COLO829 (cell line): ENCODE results near the gene RPSA.
A peak's percentile ranks its signal among the peaks of the same experiment; 100 is the strongest.
"Not testable (repeated sequence)": the region's sequence is repeated elsewhere in the genome, so short reads cannot be mapped to it uniquely, and the experiment has no call there.

Source experiments
- DNase-seq: peaks from one replicate; pipeline ENCODE4 v3.0.0; 2012; ENCODE audit warnings: low spot score

RPSA gene

DNA sequence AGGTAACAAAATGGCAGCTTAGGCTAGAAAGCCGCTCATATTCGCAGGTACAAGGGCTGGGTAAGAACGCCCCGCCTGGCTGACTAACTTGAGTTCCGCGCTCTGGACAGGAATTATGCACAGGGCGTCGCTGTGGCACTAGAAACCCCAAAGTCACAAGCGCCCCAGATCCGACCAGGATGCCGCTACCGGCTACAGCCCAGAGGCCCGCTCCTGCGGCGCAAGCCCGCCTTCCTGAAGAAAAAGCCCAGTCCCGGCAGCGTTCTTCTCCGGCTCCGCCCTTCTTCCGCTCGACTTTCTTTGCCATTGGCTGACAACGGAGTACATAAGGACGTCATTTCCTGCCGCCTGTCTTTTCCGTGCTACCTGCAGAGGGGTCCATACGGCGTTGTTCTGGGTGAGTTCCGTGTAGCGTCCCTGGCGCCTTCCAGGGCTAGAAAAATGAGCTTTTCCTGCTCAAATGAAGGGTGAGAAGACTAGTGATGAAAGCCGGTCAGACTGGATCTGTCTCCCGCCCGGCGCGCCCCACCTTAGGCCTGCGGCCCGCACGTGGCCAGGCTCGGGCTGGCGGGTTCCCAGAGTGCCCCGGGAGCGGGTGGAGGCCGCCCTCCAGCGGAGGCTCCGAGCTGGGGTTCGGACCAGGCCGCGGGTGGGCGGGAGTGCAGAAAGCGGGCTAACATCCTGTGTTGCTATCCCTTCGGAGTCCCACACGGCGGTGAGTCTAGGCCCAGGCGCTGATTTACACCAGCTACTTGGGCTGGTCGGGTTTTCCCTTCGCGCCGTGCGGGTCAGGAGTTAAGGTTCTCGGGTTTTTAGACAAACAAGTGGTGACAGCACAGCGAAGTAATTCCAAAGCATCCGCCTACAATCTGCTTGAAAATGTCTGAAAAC is at the start of gene RPSA:
Gene RPSA, plus strand, starts transcription at position 353 of the 891 bp plus-strand sequence. CDS start 934 bp downstream, outside the sequence.
- DNase-seq, result peak; percentile 98

DNA sequence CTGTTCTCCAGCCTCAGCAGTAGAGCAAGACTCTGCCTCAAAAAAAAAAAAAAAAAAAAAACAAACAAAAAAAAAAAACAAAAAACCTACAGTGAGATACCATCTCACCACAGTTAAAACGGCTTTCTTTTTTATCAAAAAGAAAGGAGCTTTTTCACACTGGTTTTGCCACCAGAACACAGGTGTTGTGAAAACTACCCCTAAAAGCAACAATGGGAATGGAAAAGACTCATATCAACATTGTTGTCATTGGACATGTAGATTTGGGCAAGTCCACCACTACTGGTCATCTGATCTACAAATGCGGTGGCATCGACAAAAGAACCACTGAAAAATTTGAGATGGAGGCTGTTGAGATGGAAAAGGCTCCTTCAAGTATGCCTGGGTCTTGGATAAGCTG is 48.2 kb upstream of the RPSA start:
- DNase-seq, result no peak

DNA sequence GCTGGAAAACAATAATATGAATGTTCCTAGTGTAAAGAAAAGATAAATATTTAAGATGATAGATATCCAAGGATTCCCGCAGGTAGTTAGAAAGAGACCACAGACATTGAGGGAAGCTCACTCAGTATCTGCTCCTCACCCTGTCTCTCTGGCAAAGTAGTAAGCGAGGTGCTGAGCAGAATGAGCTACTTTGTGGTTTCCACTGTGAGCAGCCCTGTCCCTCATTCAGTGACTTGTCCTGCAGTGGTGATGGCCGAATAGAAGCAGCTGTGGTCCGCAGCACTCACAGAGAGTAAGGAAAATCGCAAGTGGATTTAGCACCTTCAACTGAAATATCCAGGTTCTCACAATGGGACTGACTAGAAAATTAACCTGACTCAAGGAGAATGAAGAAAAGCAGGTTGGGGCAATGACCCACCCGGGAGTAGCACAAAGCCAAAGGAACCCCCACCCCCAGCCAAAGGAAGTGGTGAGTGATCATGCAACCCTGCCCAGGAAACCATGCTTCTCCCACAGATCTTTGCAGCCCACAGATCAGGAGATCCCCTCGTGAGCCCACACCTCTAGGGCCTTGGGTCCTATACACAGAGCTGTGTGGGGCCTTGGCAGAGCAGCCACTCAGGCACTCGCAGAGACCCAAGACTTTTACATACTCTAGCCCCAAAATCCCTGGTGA is 45.1 kb upstream of the RPSA start:
- no peak for DNase-seq

DNA sequence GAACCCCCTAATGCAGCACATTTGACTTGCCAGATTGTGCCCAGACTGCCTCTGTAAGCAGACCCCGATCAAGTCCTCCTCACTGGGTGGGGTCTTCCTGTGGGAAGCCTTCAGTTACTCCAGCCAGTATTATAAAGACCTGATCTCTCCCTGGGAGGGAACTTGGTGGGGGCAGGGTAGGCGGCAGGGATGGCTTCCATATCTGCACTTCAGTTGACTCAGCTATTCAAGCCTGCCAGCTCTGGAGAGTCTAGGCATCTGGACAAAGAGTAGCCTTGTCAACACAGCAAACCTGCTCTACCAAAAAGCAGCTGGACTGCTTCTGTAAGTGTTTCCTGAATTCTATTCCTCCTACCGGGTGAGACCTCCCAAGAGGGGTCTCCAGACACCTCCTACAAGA is 44.3 kb upstream of the RPSA start:
- DNase-seq, result peak; percentile 72

DNA sequence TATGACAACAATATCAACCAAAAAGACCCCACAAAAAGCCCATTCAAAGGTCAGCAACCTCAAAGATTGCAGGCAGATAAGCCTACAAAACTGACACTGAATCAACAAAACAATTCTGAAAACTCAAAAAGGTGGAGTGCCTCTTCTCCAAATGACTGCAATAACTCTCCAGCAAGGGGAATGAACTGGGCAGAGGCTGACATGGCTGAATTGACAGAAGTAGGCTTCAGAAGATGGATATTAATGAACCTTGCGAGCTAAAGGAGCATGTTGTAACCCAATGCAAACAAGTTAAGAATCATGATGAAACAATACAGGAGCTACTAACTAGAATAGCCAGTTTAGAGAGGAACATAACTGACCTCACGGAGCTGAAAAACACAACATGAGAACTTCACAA is 43.7 kb upstream of the RPSA start:
- DNase-seq, result no peak

DNA sequence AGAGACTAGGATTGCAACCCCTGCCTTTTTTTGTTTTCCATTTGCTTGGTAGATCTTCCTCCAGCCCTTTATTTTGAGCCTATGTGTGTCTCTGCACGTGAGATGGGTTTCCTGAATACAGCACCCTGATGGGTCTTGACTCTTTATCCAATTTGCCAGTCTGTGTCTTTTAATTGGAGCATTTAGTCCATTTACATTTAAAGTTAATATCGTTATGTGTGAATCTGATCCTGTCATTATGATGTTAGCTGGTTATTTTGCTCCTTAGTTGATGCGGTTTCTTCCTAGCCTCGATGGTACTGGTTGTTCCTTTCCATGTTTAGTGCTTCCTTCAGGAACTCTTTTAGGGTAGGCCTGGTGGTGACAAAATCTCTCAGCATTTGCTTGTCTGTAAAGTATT is 36.1 kb upstream of the RPSA start:
- DNase-seq, result not testable (repeated sequence)

- no peak for DNase-seq
These were observed 33.7 kb upstream of the RPSA start for GRCh38 chr3:39372833-39373232.

GRCh38 chr3:39376959-39377634 is 29.4 kb upstream of the RPSA start:
- DNase-seq, result no peak

DNA sequence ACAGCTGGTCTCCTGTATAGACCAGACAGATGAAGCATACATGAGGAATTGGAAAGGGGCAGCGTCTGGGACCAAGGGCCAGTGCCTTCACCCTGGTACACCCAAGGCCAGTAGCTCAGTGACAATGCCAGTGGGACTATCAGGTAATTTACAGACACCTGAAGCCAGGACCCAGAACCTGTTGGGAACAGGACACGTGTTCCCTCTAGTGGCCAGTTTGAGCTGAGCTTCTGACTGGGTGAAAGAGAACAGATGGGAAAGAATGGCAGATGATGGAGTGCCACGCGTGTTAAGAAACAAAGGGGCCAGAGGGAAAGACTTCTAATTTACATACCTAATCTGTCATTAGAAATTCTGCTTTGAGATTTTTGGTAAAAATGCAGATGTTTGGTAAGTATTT is 28.4 kb upstream of the RPSA start:
- DNase-seq, result peak; percentile 39

DNA sequence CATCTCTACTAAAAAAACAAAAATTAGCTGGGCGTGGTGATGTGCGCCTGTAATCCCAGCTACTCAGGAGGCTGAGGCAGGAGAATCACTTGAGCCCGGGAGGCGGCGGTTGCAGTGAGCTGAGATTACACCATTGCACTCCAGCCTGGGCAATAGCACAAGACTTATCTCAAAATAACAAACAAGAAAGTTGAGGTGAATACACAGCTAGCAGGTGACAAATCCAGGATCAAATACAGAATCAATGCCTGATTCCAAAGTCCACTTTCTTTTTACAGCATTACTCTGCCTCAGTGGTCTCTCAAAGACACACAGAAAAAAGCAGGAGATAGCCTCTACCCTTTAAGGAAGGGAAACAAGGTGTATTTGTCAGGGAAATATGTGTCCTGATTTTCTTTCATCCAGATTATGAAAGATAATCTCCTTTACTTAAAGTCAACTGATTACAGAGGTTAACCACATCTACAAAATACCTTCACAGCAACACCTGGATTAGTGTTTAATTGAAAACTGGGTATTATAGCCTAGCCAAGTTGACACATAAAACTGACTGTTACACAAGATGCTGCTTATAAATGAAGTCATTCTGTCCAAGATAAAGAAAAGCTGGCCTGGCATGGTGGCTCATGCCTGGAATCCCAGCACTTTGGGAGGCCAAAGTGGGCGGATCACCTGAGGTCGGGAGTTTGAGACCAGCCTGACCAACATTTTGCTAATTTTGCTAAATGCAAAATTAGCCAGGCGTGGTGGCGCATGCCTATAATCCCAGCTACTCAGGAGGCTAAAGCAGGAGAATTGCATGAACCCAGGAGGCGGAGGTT is 27.4 kb upstream of the RPSA start:
- no peak for DNase-seq

DNA sequence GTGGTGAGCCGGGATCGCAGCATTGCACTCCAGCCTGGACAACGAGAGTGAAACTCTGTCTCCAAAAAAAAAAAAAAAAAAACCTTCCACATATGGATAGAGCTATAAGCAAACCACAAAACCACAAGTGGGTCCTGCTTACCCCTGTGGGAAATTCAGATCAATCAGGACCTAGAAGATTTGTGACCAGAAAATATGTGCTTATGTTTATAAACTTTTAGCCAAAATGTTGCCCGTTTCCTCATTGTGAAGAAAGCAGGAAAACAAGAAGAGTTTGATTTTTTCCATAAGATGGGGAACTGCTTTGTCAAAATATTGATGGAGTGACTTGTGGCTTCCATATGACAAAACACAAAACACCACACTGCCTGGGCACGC is 26.8 kb upstream of the RPSA start:
- DNase-seq, result no peak

DNA sequence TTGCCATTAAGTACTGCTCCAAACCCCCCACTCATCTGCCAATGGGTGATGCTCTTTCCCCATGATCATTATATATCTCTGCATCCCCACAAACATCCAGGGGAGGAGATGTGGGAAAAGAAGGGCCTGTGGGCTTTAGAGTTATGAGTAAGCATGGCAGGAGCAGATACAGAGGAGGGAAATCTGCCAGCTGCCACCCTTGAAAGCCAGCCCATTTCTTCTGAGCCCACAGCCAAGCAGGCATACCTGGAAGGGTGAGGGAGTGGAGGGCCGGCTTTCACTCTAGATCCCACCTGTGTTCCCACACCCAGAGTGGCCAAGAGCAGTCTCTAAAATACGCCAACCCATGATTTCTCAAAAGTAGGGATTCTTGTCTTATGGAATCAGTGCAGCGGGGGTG is 25.1 kb upstream of the RPSA start:
- no peak for DNase-seq

DNA sequence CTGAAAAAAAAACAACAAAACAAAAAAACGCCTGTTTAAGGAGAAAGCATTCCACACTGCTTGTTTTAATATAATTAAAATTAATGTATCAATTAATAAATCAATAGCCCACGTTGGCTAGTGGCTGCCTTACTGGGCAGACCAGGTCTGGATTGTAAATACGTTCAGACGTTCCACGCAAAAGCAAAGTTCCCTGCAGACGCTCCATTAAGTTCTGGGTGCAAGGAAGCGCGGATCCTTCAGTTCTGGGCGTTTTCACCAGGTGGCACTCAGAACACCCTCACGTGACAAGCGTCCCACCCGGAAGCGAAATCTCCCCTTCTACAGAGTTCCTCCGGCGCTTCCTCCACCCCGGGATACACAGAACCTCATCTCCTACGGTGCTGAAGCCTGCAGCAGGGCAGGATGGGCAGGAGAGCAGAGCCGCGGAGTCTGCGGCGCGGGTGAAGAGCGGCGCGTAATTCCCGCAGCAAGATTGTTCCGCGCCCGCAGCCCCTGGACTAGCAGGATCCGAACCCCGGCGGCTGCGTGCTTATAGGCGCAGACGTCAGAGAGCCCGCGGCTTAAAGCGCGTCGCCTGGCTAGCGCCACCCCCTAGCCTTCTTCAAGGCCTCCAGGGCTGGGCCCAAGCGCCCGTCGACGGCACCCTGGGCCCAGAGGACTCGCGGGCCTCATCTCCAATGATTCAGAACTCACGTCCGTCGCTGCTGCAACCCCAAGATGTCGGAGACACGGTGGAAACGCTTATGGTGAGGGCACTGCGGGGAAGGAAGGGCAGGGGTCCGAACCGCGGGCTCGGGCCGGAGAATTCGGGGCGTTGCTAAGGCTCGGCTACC is 23.3 kb upstream of the RPSA start, which contains the start of gene SLC25A38:
Gene SLC25A38, plus strand, starts transcription at position 326 of the 836 bp plus-strand sequence. Its CDS starts 355 bp downstream, at position 681.
- peak; percentile 88 for DNase-seq

DNA sequence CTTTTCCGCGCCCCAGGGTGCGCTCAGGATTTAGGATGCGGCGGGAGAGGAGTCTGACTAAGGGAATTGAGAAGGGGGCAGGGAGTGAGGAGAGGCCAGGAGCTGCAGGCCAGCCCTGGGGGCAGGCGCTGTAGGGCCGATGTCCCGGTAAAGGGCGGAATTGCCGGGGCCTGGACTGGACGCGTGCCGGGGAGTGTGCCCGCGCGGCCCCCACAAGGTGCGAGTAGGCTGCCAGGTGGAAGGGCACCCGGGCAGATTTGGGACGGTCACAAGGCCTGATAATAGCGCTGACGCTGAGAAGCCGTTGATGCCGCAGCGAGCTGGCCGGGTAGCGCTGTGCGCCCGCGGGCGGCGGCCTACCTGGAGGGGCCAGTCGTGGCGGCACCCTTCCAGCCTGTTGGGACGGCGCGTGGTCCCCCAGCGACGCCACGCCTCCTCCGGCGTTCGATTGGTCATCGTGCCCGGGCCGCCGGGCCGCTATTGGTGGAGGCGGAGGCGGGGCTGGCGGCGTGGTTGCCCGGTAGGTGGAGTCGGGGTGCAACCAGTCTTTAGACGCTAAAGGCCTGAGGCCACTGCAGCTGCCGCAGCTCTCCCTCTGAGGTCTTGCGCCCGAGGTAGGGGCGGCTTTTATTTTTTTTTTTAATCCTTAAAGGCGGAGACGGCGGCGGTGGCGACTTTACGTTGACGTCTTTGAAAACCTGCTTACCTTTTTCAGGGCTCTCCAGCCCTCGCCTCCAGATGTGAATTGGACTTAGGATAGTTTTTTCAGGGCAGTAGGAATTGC is 22.4 kb upstream of the RPSA start:
- peak; percentile 97 for DNase-seq

GRCh38 chr3:39384665-39385000 is 21.9 kb upstream of the RPSA start:
- DNase-seq, result no peak

- DNase-seq, result no peak
These were observed 20.9 kb upstream of the RPSA start for GRCh38 chr3:39385456-39386090.

- no peak for DNase-seq
These were observed 20.2 kb upstream of the RPSA start for GRCh38 chr3:39386318-39386717.

GRCh38 chr3:39387411-39387975 is 19.0 kb upstream of the RPSA start:
- DNase-seq, result no peak

GRCh38 chr3:39388153-39388552 is 18.4 kb upstream of the RPSA start:
- DNase-seq, result no peak
